GM15510 (cell line): ENCODE results near the gene LRMDA.

Experiments used
- POLR2A ChIP-seq: IDR thresholded peaks from 3 replicates; pipeline ENCODE4 v1.6.1; 2011; ENCODE audit warnings: borderline replicate concordance; ENCODE audit not compliant: insufficient read length; ENCODE audit errors: extremely low read depth

The LRMDA gene

DNA sequence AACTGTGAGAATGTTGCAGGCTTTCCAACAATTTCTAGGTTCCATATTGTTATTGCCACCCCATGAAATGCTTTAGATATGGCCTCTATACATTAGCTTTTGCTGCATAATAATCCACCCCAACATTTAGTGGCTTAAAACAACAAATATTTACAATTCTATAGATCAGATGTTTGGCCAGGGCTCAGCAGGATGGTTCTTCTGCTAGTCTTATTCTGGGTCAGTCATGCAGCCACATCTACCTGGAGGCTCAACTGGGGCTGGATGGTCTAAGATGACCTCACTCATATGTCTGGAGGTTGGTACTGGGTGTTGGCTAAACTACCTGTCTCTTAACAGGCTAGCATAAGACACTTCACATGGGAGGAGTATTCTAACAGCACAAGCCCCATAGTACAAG is 607.3 kb downstream of the LRMDA start:
- no peak for TF ChIP-seq POLR2A

DNA sequence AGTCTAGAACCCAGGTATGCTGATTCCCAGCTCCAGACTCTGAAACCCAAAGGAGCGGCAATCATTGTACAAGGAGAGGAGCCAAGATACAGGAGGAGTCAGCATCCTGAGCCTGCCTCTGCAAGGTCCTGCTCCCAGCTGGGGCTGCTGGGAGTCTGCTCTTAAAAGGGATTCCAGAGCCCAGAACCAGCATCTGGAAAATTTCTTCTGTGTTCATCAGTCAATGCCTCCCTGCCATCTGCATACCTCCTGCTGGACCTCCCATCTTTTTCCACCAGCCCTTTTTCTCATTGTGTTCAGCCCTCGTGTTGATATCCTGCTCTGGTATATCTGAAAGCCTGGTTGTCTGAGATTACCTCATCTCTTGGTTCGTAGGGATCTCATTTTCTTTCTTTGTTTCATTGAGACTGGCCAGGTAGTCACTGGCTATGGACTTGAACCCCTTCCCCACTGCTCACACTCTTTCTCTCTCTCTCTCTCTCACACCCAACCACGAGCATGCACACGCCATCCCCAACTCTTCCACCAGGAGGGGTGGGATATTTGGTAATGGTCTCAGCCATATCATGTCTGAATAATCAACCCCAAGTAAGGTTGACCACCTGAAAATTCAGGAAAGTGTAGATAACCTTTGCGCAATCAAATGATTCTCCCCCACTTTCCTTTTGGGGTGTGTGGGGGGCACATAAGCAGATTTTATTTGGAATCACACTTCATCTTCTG is 608.8 kb downstream of the LRMDA start:
- TF ChIP-seq POLR2A, result no peak

GRCh38 chr10:76040830-76041220 is 609.4 kb downstream of the LRMDA start:
- TF ChIP-seq POLR2A, result no peak

GRCh38 chr10:76041551-76041950 is 610.1 kb downstream of the LRMDA start:
- TF ChIP-seq POLR2A, result no peak

GRCh38 chr10:76043261-76043660 is 611.8 kb downstream of the LRMDA start:
- TF ChIP-seq POLR2A, result no peak

GRCh38 chr10:76044751-76045150 is 613.3 kb downstream of the LRMDA start:
- no peak for TF ChIP-seq POLR2A

- TF ChIP-seq POLR2A, result no peak
These were observed 613.8 kb downstream of the LRMDA start for GRCh38 chr10:76045174-76045573.

- no peak for TF ChIP-seq POLR2A
These were observed 616.1 kb downstream of the LRMDA start for GRCh38 chr10:76047521-76047920.

DNA sequence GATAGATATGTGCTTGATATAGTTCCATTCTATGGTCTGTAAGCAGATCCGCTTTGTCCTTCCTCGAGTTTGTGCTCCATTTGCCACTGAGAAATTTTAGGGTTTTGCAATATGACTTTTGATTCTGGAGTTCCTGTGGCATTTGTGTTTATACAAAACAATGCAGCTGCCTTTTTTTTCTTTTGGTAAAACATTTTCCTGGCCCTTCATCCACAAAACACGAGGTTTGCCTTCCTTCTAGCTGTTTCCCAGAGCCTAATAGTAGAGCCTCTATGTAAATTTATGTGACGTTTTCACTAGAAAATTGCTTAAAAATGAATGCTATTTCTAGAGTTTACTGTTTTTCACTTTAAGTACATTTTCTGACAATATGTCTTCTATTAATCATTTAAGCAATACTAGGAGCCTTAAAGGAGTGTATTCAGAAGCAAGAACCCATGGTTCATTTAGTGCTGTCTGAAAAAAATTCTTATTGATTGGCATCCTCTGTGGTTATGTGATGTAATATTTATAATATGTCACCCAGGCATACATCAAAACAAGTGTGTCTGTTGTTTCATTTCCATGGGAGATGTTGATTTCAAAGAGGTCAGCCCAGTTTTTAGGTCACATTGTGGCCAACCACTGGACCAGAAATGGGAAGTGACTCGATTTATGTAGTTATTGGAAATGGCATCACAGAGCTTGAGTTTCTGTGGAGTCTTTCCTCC is 618.3 kb downstream of the LRMDA start:
- no peak for TF ChIP-seq POLR2A

DNA sequence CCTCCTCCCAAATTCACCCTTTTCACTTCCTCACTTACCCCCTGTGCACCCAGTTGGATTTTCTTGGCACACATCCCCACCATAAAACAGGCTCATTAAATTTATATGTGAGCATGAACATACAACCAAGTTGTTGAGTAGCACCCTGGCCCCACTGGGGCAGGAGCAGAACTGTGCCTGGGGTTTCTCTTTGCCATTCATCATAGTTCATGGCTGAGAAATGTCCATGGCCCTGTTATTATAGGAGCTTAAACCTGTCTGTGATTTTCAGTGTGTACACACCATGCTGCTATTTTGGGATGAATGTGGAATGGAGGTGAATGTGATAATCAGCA is 618.8 kb downstream of the LRMDA start:
- TF ChIP-seq POLR2A, result no peak

DNA sequence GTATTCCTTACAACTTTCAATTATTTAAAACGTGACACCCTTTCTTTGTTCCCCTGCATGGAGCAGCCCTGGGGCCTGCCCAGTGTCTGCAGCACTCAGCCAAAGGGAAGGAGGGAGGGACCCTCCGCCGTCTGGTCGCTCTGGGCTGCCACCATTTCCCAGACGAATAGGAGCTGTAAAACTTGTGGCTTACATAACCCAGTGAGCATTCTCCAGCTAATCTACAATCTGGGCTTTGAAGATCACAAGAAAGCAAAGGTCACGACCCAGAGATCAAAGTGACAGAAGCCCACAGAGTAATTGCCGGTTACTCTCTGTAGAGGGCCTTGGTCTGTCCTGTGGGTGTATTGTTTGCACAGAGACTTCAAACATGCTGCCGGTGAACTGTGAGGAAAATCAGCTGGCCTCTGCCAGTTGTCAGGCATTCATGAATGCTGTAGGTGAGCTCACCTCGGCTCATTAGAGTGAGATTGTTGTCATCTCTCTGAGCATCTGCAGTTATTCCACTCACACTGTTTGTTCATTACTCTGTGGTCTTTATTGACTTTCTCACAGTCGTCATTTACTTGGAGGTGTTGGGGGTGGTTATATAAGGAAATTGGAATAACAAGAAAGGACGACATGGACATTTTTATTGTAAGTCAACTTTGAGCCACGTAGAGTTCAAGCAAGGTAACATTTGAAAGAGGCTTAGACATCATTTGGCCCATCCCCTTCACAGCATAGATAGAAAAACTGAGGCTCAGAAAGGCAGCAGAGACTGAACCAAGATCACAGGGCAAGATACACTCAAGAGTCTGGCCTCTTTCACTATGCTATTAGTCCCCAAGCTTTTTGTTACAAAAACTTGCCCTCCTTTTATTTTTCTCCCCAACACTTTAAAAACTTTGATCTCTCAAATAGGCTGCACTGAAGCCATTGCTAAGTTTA is 619.8 kb downstream of the LRMDA start:
- TF ChIP-seq POLR2A, result no peak

GRCh38 chr10:76052682-76053503 is 621.5 kb downstream of the LRMDA start:
- no peak for TF ChIP-seq POLR2A

DNA sequence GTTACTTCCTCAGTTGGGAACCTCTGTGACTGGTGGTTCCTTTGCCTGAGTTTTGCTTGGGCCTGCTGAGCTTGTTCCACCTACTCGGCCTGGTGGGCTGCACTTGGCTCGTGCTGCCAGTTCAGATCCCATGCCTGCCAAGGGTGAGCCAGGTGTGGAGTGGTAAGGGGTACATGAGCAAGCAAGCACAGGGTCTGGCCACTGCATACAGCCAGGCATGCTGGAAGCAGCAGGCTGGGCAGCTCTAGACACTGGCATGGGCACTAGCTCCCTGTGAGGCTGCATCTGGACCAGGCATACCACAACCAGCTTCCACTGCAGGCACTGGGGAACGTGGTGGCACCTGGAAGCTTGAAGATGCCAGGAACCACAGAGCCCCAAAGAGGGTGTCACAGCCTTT is 624.0 kb downstream of the LRMDA start:
- no peak for TF ChIP-seq POLR2A

GRCh38 chr10:76055963-76056362 is 624.5 kb downstream of the LRMDA start:
- no peak for TF ChIP-seq POLR2A
